Measurements from ENCODE around the gene SF3B5. TPM values are rescaled to one million over a fixed set of nuclear protein-coding genes. Genes with fewer than 3 reads are reported as not detected.
A peak's percentile ranks its signal among the peaks of the same experiment; 100 is the strongest.

SF3B5 gene
- total and polyA plus RNA-seq, 9 of the 15 experiments (the other 6 are each of a cell fraction or from before 2014, with no cell fraction given): 238 to 1,211 (median 407) TPM

GRCh38 chr6:144063744-144064401, 31.5 kb downstream of the SF3B5 start (continued):
- TF ChIP-seq ZBTB9 (CRISPR knock-in tag; IDR thresholded peaks at IDR 0.05): 0 out of 2 replicates have a peak, but pooled peaks have one; percentile 25
- no peak for TF ChIP-seq ZNF655 (CRISPR knock-in tag; IDR thresholded peaks at IDR 0.05)
- peak; percentile 80 for TF ChIP-seq GABPB1 (CRISPR knock-in tag; IDR thresholded peaks at IDR 0.05)
- TF ChIP-seq CBFA2T3 (IDR thresholded peaks at IDR 0.05): no peak
- TF ChIP-seq PHB (CRISPR knock-in tag; IDR thresholded peaks at IDR 0.05): no peak
- no peak for TF ChIP-seq PRPF4 (IDR thresholded peaks at IDR 0.05; ENCODE audit: insufficient read depth, low read depth, low read length, poor library complexity, severe bottlenecking)
- no peak for TF ChIP-seq CCAR2 (IDR thresholded peaks at IDR 0.05; ENCODE audit: low read depth, low read length)
- TF ChIP-seq ZNF280B (CRISPR knock-in tag; IDR thresholded peaks at IDR 0.05): no peak
- 0 out of 2 replicates have a peak, but pooled peaks have one; percentile 74 for TF ChIP-seq NR3C1 (CRISPR knock-in tag; IDR thresholded peaks at IDR 0.05)
- TF ChIP-seq STAT5A (IDR thresholded peaks at IDR 0.05; ENCODE audit: borderline replicate concordance, low read length): no peak
- TF ChIP-seq NCOR1 (IDR thresholded peaks at IDR 0.05): peak; percentile 58
- no peak for TF ChIP-seq GATAD2A (IDR thresholded peaks at IDR 0.05)
- TF ChIP-seq CREM (IDR thresholded peaks at IDR 0.05; ENCODE audit: low read depth): peak; percentile 94
- no peak for TF ChIP-seq E2F4 (CRISPR knock-in tag; IDR thresholded peaks at IDR 0.05; ENCODE audit: low read depth)
- no peak for TF ChIP-seq STAG1 (CRISPR knock-in tag; IDR thresholded peaks at IDR 0.05; ENCODE audit: borderline replicate concordance)
- TF ChIP-seq NCOA2 (IDR thresholded peaks at IDR 0.05; ENCODE audit: partially characterized antibody in 2 of 2): no peak
- no peak for TF ChIP-seq RBM17 (IDR thresholded peaks at IDR 0.05; ENCODE audit: borderline replicate concordance, low read depth, low read length)
- TF ChIP-seq ZNF592 (IDR thresholded peaks at IDR 0.05): no peak
- 0 out of 2 replicates have a peak, but pooled peaks have one; percentile 22 for TF ChIP-seq ETV5 (CRISPR knock-in tag; IDR thresholded peaks at IDR 0.05; ENCODE audit: low read depth)
- no peak for TF ChIP-seq ZNF212 (CRISPR knock-in tag; IDR thresholded peaks at IDR 0.05)
